Mucosa of gallbladder (tissue), 1 donor: Measurements from ENCODE around the gene TMEM184B. TPM values are rescaled to one million over a fixed set of nuclear protein-coding genes. Genes with fewer than 3 reads are reported as not detected.
A peak's percentile ranks its signal among the peaks of the same experiment; 100 is the strongest.

Experiments
- DNase-seq: peaks from one replicate; pipeline ENCODE4 v3.0.0-alpha.2; 2020; ENCODE audit warnings: low spot score
- total RNA-seq: library from RNA; stranded (reverse); gene quantifications from one replicate; pipeline ENCODE4 v1.2.1, GENCODE V29; 2021
- donor health status: DM: no; HTN: no; CAD: no.

Gene TMEM184B
- total RNA-seq, 1 donor from 2014 or later, result 108 TPM

GRCh38 chr22:38228326-38228872 lies 44.4 kb downstream of the TMEM184B start:
- DNase-seq, result no peak

- no peak for DNase-seq
These were observed 45.8 kb downstream of the TMEM184B start for GRCh38 chr22:38226853-38227649.

GRCh38 chr22:38223289-38223960 lies 49.4 kb downstream of the TMEM184B start:
- no peak for DNase-seq

GRCh38 chr22:38222797-38223119 lies 50.1 kb downstream of the TMEM184B start:
- DNase-seq, result peak; percentile 57

GRCh38 chr22:38221908-38222796 lies 50.7 kb downstream of the TMEM184B start:
- DNase-seq, result no peak

GRCh38 chr22:38221407-38221806 lies 51.4 kb downstream of the TMEM184B start:
- DNase-seq, result no peak

- no peak for DNase-seq
These were observed 52.0 kb downstream of the TMEM184B start for GRCh38 chr22:38220653-38221386.

- DNase-seq, result no peak
These were observed 52.6 kb downstream of the TMEM184B start for GRCh38 chr22:38220163-38220562.

GRCh38 chr22:38219632-38220031 lies 53.2 kb downstream of the TMEM184B start:
- no peak for DNase-seq

- DNase-seq, result peak; percentile 92
These were observed 53.9 kb downstream of the TMEM184B start for GRCh38 chr22:38218661-38219622.

GRCh38 chr22:38215156-38216038 lies 57.4 kb downstream of the TMEM184B start:
- no peak for DNase-seq

- peak; percentile 75 for DNase-seq
These were observed 58.3 kb downstream of the TMEM184B start for GRCh38 chr22:38214302-38215056.

- no peak for DNase-seq
These were observed 58.9 kb downstream of the TMEM184B start for GRCh38 chr22:38213990-38214301.

GRCh38 chr22:38213319-38213989 lies 59.4 kb downstream of the TMEM184B start:
- DNase-seq, result no peak

GRCh38 chr22:38212442-38212841 lies 60.4 kb downstream of the TMEM184B start:
- DNase-seq, result no peak

GRCh38 chr22:38211556-38211955 lies 61.3 kb downstream of the TMEM184B start:
- no peak for DNase-seq

GRCh38 chr22:38208551-38208968 lies 64.2 kb downstream of the TMEM184B start:
- no peak for DNase-seq

- no peak for DNase-seq
These were observed 64.8 kb downstream of the TMEM184B start for GRCh38 chr22:38207898-38208432.
